ENCODE data around the gene PJVK.
"Not testable (repeated sequence)": the region's sequence is repeated elsewhere in the genome, so short reads cannot be mapped to it uniquely, and the experiment has no call there.

The PJVK gene

DNA sequence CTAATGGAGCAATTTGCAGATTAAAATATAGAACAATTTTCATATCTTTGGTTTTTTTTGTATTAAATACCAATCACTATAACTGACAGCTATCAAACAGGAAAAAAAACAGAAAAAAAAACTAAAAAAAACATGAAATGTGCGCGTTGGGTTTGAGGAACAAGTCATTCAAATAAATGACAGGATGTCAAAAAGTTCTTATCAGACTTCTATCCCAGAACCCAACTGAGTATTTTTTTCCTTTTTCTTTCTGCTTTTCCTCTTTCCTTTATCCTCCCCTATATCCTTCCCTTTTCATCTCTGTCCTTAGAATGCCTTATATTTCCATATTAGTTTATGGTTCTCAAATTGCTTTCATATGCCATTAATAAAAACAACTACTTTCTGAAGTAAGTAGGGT, 14.5 kb upstream of the PJVK start:
- no peak for DNase-seq

DNA sequence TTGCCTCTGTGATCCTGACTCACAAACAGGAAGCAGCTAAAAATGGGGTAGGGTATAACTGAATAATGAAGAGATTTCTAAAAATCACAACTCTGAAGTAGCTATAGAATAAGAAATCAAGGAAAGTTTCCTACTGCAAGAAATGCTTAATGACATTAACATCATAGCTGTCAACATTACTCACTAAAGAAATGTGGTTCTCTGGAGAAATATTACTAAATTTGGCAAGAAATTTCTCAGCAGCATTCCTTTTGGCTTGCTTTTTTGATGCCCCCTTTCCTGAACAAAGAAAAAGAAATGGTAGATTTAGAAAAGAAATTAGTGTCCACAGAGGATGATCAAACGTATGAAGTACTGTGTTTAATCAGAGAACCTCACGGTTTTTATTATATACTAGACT, 9.8 kb upstream of the PJVK start:
- no peak for DNase-seq

DNA sequence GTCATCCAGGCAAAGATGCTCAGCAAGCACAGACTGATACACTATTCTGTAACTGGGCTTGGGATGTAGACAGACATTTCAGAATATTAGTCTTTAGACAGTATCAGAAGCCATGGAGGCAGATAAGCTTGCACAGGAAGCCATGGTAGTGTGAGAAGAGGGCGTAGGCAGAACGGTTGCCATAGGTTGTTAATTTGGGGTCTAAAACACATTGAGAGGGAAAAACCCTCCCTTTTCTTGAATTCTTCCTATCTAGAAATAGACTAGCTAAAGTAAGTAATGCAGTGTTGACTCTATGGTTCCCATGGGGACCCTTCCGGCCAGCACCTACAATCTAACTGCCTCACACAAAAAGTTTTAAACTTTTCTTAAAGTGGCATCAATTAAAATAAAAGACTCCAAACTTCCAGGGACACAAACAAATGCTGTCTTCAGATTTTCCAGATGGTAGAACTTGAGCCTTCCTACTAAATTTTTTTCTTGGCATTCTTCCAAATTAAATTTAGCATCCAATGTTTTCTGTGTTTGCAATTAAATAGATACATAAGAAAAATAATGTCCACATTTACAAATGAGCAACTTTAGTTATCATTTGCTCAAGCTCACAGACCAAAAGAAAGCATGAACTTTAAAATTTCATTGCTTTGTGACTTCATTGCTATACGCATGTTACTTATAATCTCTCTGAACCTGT, 2.1 kb upstream of the PJVK start:
- DNase-seq: no peak

DNA sequence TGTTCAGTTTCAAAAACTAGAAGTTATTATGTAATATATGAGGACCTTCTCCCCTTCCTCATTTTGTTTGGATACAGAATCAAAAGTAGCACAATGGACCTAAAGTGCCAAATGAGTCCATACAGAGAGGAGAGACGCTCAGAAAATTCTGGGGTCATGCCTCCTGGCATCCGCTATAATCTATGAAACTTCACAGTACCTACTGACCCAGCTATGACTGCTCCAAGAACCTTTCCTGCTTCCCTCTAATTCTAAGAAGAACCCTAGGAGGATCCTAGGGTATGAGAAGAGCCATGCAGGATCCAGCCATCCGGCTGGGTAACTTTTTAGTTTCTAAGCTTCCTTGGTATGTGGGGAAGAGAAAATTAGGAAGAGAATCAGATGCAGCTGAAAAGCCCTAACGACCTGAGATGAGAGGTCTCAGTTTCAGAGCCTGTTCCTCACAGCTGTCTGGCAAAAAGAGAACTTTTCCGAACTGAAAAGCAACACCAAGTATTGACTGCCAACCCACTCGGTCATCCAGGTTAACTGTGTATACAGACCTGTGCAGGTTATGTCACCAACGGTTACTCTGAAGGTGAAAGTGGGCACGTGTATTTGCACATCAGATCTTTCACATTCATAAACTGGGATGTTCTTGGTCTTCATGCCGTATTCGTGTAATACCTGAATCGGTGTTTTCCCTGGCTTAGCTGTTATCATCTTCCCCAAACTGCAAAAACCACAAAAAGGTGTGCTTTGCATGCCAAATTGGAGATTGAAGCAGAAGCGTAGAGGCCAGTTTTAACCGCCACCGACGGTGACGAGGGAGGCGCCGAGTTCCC, 1.3 kb upstream of the PJVK start:
- no peak for DNase-seq

DNA sequence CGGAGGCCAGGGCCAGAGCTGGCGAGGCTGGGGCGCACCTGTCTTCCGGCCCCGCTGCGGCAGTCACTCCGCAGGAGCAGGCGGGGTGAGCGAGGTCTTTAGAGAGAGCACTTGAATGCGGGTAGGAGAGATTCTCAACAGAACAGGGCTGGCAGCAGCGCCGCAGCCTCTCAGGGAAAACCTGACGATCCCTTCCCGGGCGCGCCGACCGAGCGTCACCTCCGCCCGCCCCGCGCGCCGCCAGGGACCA, 729 bp upstream of the PJVK start:
- no peak for DNase-seq

DNA sequence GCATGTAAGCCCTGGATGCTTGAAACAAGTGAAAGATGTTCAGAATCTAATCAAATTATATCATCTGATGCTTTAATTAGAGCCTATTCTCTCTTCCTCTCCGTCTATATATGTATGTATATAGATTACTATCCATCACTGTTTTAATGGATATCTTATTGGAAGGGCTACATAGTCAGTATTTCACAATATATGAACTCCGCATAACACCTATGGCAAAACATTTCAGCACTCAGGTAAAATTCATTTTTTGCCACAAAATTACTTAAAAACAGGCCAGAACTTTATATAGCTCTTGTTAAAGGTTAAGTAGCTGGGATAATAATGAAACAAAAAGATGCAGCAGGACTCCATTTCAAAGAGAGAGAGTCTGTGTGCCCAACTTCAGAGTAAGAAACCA, 1.2 kb downstream of the PJVK start:
- DNase-seq: no peak

DNA sequence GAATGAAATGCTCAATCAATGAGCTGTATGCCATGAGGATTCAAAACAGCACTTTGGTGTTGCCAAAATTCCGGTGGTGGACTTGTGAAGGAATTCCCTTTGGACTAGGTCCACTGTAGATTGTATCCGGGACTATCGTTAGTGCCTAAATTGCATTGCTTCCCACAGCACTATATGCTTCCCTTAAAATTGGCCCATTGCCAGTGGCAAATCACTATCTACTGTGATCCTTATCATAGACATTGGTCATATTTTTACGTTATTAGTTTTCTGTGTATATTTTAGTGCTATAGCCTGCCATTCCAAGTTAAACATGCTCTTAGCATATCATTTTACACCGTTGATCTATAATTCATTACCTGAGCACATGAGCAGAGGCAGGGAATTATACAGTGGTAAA, 1.7 kb downstream of the PJVK start:
- DNase-seq: no peak

DNA sequence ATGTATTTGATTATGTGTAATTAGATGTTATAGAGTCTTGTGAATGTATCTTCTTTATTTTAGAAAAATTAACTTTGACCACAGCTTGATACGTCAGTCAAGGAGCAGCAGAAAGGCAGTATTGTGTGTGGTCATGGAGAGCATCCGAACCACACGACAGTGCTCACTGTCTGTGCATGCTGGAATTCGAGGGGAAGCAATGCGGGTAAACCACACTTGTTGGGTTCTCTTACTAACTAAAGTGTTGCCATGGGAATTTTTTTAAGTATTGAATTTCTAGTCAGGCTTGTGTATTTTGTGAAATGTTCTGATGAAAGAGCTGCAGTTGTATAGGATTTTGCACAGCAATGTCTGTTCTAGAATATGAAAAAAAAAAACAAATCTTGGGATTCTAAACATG, 4.8 kb downstream of the PJVK start:
- no peak for DNase-seq

DNA sequence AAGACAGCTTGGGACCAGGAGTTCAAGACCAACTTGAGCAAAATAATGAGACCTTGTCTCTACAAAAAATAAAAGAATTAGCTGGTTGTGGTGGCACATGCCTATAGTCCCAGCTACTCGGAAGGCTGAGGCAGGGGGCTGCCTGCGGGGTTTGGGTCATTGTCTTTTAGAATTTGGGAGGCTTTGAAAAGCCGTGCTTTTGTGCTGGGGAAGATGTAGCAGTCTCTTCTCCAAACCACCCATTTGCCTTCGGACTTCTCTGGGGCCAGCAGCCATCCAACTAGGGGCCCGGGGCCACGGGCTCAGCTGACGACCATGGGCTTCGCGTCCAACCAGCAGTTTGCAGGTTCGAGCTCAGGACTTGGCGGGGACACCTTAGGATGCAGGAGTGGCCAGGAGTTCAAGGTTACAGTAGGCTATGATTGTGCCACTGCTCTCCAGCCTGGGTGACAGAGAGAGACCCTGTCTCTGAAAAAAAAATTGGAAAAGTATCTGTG, 6.3 kb downstream of the PJVK start:
- DNase-seq: no peak

DNA sequence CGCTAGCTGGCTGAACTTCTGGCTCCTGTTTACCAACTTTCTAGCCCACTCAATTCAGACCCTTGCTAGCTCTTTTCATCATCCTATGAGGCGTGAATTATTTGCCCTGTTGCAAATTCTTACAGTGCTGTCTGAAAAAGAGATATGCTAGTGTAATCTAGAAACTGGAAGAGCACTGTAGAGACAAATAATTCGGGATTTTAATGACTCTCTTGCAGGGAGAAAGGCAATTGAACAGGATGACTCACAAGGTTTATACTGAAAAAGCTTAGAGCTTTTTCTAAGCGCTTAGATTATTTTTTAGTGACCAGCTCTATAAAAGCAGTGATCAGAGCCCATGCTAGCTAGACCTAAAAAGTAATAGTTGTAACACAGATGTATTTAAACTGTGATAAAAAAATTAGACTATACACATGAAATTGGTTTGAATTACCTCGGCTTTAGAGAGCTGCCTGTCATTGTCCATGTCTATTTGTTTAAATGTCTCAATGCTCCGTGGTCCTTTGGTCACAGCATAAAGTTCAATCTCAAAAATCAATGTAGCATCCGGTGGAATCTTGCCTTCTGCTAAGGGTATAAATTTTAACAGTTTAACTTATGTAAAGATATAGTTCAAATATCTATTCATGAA, 18.2 kb downstream of the PJVK start:
- DNase-seq: no peak

DNA sequence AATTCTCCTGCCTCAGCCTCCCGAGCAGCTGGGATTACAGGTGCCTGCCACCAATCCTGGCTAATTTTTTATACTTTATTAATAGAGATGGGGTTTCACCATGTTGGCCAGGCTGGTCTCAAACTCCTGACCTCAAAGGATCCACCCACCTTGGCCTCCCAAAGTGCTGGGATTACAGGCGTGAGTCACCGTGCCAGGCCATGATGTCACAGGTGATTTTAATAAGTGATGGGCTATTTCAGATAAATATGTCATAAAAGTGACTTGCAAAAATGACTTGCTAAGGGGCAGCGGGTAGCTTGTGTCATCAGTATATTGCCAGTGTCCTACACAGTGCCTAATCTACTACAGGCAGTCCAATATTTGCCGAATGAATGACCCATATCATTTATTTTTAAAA, 20.1 kb downstream of the PJVK start:
- DNase-seq: not testable (repeated sequence)

DNA sequence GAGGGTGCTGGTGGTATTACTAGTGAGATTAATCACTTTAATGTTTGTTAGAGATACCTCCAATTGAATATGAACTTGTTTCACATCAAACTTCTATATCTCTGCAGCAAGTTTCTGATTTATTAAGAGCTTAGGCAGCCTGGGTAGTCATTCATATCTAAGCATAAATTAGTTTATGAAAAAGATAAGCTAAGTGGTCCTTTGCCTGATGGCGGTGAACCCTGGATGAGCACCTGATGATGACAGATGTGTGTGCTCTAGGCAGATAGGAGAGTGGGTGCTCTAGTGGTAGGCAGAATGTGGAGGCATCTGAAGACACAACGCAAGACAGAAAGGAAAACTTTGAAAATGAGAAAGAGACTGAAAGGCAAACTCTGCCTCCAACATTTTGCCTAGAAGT, 22.2 kb downstream of the PJVK start:
- DNase-seq: no peak

DNA sequence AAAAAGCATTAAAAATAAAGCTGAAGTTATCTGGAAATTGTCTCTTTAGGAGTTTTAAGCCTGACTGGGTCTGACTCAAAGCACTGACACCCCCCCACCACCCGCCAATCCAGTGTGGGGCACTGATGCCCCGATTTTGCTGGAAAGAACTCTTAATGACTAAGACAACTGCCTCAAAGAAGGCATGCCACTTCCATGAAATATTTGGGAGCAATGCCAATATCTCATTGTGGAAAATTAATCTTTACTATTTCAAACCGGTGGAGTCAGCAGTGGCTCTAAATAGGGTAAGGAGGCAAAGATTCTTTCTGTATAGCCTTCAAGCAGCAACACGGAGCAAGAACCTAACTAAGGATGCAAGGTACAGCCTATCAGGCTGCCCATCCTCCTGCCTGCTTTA, 22.8 kb downstream of the PJVK start:
- DNase-seq: no peak

DNA sequence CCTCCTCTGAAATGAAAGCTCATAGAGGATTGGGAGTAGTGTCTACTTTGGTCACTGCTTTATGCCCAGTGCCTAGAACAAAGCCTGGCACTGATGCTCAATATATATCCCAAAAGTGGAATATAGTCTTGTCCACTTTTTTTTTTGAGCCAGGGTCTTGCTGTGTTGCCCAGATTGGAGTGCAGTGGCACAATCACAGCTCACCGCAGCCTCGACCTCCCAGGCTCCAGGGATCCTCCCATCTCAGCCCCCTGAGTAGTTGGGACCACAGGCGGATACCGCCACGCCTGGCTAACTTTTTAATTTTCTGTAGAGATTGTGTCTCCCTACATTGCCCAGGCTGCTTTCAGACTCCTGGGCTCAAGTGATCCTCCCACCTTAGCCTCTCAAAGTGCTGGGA, 23.4 kb downstream of the PJVK start:
- DNase-seq: no peak

DNA sequence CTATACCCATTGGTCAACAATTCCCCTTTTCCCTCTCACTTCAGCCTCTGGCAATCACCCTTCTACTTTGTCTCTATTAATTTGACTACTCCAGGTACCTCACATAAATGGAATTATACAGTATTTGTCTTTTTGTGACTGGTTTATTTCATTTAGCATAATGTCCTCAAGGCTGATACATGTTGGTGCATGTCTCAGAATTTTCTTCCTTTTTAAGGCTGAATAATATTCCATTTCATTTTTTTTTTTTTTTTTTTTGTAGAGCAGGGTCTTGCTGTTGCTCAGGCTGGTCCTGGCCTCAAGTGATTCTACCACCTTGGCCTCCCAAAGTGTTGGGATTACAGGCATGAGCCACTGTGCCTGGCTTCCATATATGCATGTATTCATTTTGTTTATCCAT, 25.3 kb downstream of the PJVK start:
- DNase-seq: no peak

DNA sequence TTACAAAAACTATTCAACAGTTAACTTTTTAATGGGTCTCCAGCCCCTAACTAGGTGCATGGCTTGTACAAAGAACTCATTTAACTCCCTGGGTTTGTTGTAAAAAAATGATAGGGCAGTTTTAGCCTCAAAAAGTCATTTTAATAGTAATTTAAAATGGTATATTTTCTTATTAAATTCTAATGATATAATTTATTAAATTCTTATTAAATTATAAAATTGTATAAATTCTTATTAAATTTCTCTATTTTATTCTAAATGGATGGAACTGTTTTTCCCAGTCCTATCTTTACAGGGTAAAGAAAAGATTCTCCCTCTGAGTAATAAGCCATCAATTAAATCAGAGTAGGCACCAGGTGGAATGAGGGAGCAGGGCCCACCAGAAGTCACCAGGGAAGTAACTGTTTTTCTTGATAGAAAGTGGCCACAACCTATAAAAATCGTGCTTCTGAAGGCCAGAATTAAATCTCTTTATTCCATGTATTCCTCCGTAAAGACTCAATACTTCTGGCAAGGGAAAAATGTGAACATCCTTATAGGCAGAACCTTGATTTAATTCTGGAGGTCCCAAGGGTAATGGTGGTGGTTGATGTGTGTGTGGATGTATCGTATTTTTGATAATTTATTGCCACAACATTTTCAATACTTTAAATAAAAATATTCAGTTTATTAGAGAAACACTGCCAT, 26.4 kb downstream of the PJVK start:
- DNase-seq: no peak

DNA sequence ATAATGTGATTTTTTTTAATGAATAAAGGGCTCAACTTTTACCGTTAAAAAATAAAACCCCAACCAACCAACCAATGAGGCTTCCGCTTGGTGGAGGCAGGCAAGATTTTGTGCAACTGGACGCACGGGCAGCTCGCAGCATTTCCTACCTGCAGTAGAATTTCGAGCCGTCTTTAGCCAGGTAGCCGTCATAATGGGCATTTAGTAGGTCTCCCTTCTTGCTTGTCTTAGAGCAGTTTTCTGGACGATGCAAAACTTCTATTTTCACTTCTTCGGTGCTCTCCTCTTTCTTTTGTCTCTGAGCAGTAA, 26.9 kb downstream of the PJVK start:
- DNase-seq: no peak

DNA sequence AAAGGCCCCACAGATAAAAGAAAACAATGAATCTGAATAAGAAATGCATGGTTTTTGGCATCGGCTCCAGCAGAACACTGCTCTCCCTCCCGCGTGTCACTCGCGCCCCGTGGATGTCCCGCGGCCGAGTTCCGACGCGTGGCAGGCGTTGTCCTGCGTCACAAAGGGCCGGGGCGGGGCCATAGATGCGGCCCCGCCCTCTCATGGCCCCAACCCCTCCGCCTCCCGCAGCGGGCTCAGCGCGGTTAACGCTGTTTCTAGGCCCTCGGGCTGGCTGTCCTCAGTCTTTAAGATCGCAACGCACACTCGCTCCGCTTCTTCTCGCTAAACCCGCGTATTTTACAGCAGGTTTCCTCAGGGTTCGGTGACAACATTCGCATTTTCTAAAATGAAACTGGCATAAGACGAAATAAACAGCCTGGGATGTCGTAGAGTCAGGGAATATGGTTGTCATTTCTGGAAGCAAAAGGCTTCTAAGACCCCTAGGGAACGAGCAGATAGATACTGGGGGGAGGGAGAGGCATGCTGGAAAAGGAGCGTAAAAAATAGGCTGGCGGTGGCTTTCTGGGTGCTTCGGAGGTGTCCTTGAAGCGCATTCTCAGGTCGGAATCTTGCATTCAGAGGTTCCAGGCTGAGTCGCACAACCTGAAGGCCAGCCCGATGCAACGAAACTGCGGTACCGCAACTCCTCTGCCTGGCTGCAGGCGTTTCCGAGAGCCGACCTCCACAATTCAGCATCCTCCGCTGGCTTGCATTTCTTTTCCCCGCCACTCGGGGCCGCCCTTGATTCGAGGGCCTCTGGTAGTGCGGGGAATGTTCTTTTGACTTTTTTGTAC, 27.5 kb downstream of the PJVK start, which contains the start of gene FKBP7:
TSS of gene FKBP7 (minus strand) at position 162 of the 836 bp plus-strand sequence. CDS start at position 61, 101 bp downstream.
- peak; percentile 75 for DNase-seq

DNA sequence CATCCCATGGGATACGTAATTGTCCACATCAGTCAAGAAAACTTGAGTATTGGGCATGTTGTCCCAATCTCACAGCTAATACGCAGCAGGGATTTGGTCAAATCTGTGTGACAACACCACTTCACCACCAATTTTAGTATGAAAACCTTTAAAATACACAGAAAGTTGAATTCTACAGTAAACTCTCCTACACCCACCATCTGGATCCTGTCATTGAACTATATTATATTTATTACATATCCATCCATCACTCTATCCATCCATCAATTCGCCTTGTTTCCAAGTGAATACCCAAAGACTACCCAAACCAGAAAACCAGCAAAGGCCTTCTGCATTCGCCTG, 28.1 kb downstream of the PJVK start:
- DNase-seq: no peak

DNA sequence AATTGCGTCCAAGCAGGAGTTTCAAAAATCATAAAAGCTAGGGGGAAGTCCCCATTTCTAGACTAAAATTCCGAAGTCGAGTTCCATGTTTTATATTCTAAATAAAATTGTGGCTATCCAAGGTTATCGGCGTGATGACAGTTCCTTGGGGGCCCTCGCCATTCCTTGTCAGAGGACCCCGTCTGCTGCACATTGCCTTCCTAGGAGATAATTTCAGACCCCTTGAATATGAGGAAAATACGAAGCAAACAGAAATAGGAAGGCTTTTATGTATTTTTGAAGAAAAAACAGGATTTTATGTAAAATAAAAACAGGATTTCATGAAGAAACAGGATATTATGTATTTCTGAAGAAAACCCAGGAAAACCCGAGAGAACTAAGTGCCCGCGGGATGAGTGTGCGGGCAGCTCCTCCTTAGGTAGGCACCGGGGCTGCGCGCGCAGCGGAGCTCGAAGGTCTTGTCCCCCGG, 28.6 kb downstream of the PJVK start:
- DNase-seq: no peak

DNA sequence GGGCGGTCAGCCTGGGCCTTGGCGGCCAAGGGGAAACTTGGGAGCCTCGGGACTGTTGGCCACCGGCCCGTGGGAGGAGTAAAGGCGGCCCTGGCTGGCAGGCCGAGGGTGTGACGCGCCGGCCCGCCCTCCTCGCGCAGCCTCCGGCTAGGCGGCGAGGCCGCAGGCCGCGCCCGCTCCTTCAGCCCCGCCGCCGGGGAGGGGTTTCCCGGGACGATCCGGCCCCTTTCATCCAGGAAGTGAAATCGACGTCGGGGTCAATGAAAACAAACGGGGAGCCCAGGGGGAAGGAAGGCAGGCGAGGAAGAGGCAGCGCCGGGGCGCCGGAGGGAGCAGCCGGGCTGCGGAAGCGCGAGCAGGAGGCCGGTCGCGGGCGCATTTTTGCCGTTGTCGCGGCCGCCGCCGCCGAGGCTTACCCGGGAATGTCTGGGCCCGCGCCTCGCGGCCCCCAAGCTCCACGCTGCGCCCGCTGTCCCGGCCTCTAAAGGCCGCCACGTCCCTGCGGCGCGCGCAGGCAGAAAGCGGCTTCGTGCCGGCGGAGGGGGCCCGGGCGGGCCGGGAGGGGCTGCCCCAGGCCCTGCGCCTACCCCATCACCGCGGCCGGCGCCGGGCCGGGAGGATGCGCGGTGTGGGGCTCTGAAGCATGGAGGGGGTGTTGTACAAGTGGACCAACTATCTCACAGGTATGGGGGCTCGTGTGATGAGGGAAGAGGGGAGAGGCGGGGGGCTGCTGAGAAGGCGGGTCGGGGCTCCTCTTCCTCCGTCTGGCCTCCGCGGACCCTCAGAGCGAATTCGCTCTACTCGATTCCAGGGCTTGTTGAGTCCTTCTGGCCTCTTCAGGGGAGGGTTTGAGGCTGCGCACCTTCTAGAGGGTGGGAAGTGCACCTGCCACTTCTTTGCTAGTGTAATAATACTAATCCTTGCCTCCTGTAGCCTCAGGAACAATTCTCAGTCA, 29.3 kb downstream of the PJVK start, which contains the start of gene PLEKHA3:
TSS of gene PLEKHA3 (plus strand) at position 231 of the 955 bp plus-strand sequence. CDS start at position 644, 413 bp downstream.
- peak; percentile 54 for DNase-seq
